IMR-90 (cell line): ENCODE measurements around the gene ATOSA. TPM values are rescaled to one million over a fixed set of nuclear protein-coding genes. Genes with fewer than 3 reads are reported as not detected.

Source experiments
- ATAC-seq: fragments of 200-7000 bp; cut with Tn5 transposase; 2 replicates; pipeline ENCODE4 v1.9.1; 2020; ENCODE audit warnings: low read depth, mild to moderate bottlenecking, moderate library complexity
- BruUV-seq: library from RNA; stranded (reverse); fragments of 400-500 nt; replicated peaks from 2 replicates; lab custom pipeline; 2021; lab: Mats Ljungman, UMichigan
- CTCF ChIA-PET: fragments of 300-600 bp; formaldehyde crosslinking; extraction: SDS; loops from one replicate; lab custom pipeline; 2021; ENCODE audit warnings: antibody characterized with exemption; lab: Yijun Ruan, JAX
- POLR2A ChIA-PET: fragments of 300-600 bp; sonication (Branson Sonifier 250); formaldehyde crosslinking; loops from one replicate; lab custom pipeline; 2022; ENCODE audit warnings: antibody characterized with exemption; ENCODE audit not compliant: unreplicated experiment; lab: Charles Lee
- DNase-seq: peaks from one replicate; pipeline ENCODE4 v3.0.0; 2013
- H2AFZ ChIP-seq: replicated peaks from 2 replicates; pipeline ENCODE3; 2013; ENCODE audit warnings: low read length, mild to moderate bottlenecking; ENCODE audit not compliant: poor library complexity
- H2AK5ac ChIP-seq: 2 replicates; pipeline ENCODE4 v1.6.1; 2013; ENCODE audit warnings: low read depth, low read length, inconsistent platforms
- H2AK9ac ChIP-seq: replicated peaks from 2 replicates; pipeline ENCODE3; 2013; ENCODE audit warnings: mild to moderate bottlenecking, low read depth, low read length, moderate library complexity; ENCODE audit not compliant: poor library complexity
- H2BK120ac ChIP-seq: 2 replicates; pipeline ENCODE4 v1.6.1; 2013; ENCODE audit warnings: low read depth, low read length, inconsistent platforms
- H2BK15ac ChIP-seq: 3 replicates; pipeline ENCODE4 v1.6.1; 2013; ENCODE audit warnings: low read depth, low read length, inconsistent platforms
- H2BK20ac ChIP-seq: 2 replicates; pipeline ENCODE4 v1.6.1; 2013; ENCODE audit warnings: low read depth, mild to moderate bottlenecking, inconsistent platforms, low read length, moderate library complexity
- H2BK5ac ChIP-seq: 2 replicates; pipeline ENCODE4 v1.6.1; 2013; ENCODE audit warnings: mild to moderate bottlenecking, low read depth, low read length, inconsistent platforms; ENCODE audit not compliant: poor library complexity, severe bottlenecking
- H3K14ac ChIP-seq: replicated peaks from 2 replicates; pipeline ENCODE4 v1.6.1; 2013; ENCODE audit warnings: low read depth, low read length, inconsistent platforms
- H3K18ac ChIP-seq: 2 replicates; pipeline ENCODE4 v1.6.1; 2013; ENCODE audit warnings: low read depth, low read length, control low read depth
- H3K23ac ChIP-seq: 2 replicates; pipeline ENCODE4 v1.6.1; 2013; ENCODE audit warnings: low read depth, low read length, inconsistent platforms
- H3K27ac ChIP-seq: 2 replicates; pipeline ENCODE4 v1.5.1; 2013; ENCODE audit warnings: mild to moderate bottlenecking, control low read depth, low read length; ENCODE audit not compliant: insufficient read depth
- H3K27me3 ChIP-seq: 2 replicates; pipeline ENCODE4 v1.6.1; 2013; ENCODE audit warnings: low read length; ENCODE audit not compliant: control insufficient read depth, insufficient read depth
- H3K36me3 ChIP-seq: 2 replicates; pipeline ENCODE4 v1.6.1; 2013; ENCODE audit warnings: low read length, mixed read lengths; ENCODE audit not compliant: control insufficient read depth, insufficient read depth
- H3K4ac ChIP-seq: 2 replicates; pipeline ENCODE4 v1.6.1; 2013; ENCODE audit warnings: low read depth, low read length, inconsistent platforms
- H3K4me1 ChIP-seq: 2 replicates; pipeline ENCODE4 v1.6.1; 2013; ENCODE audit warnings: low read length, mixed read lengths; ENCODE audit not compliant: control insufficient read depth, insufficient read depth
- H3K4me2 ChIP-seq: 2 replicates; pipeline ENCODE4 v1.6.1; 2013; ENCODE audit warnings: low read depth, mild to moderate bottlenecking, control low read depth, low read length, moderate library complexity
- H3K4me3 ChIP-seq: 2 replicates; pipeline ENCODE4 v1.5.1; 2013; ENCODE audit warnings: low read depth, mild to moderate bottlenecking, control low read depth, low read length, moderate library complexity; ENCODE audit not compliant: insufficient read depth
- H3K56ac ChIP-seq: 2 replicates; pipeline ENCODE4 v1.6.1; 2013; ENCODE audit warnings: low read length, inconsistent platforms; ENCODE audit not compliant: insufficient read depth; ENCODE audit errors: extremely low read depth
- H3K79me1 ChIP-seq, 2 experiments: 2 replicates each; pipeline ENCODE4 v1.6.1; 2013; ENCODE audit warnings: low read length in 2 of 2, inconsistent platforms in 1 of 2, low read depth in 1 of 2
- H3K9ac ChIP-seq: 2 replicates; pipeline ENCODE4 v1.6.1; 2013; ENCODE audit warnings: low read depth, low read length, control low read depth
- H3K9me1 ChIP-seq: 2 replicates; pipeline ENCODE4 v1.6.1; 2013; ENCODE audit warnings: low read length, inconsistent platforms; ENCODE audit not compliant: insufficient read depth
- H3K9me3 ChIP-seq: 2 replicates; pipeline ENCODE4 v1.6.1; 2013; ENCODE audit warnings: low read length; ENCODE audit not compliant: control insufficient read depth, insufficient read depth
- H4K20me1 ChIP-seq: 2 replicates; pipeline ENCODE4 v1.6.1; 2013; ENCODE audit warnings: low read length, inconsistent platforms; ENCODE audit not compliant: insufficient read depth
- H4K5ac ChIP-seq: 2 replicates; pipeline ENCODE4 v1.6.1; 2013; ENCODE audit warnings: mild to moderate bottlenecking, low read depth, low read length, control low read depth
- H4K8ac ChIP-seq, 2 experiments: 2 replicates each; pipeline ENCODE4 v1.6.1; 2013; ENCODE audit warnings: low read depth in 2 of 2, low read length in 2 of 2, control low read depth in 1 of 2, inconsistent platforms in 1 of 2
- H4K91ac ChIP-seq: 2 replicates; pipeline ENCODE4 v1.6.1; 2013; ENCODE audit warnings: low read depth, low read length, inconsistent platforms; ENCODE audit not compliant: insufficient read depth
- BHLHE40 ChIP-seq: fragments of 150-350 bp; IDR thresholded peaks from 2 replicates; pipeline ENCODE4 v1.6.1; 2016; ENCODE audit warnings: mild to moderate bottlenecking, low read depth, low read length
- SMC3 ChIP-seq: fragments of 150-350 bp; IDR thresholded peaks from 2 replicates; pipeline ENCODE4 v1.6.1; 2016; ENCODE audit warnings: low read depth, mild to moderate bottlenecking, antibody characterized with exemption, low read length, moderate library complexity
- WGBS, 2 experiments: methylation state at CpG; one replicate each; pipeline versions ENCODE4 v1.1.5 to v1.1.7; 2013; ENCODE audit warnings: missing lambda C conversion rate in 2 of 2; ENCODE audit not compliant: insufficient read length in 1 of 2; ENCODE audit errors: extremely low coverage in 2 of 2; 5-methylcytosine and 5-hydroxymethylcytosine counted together
- dilution Hi-C: fragments of 300-500 bp; cut with HindIII; formaldehyde crosslinking; loops from one replicate; pipeline ENCODE4 v1.14.3; 2018; ENCODE audit warnings: low sequenced_read_pairs; ENCODE audit not compliant: unreplicated experiment
- in situ Hi-C: fragments of 300-500 bp; cut with MboI; formaldehyde crosslinking; loops from 3 replicates; pipeline ENCODE4 v1.14.3; 2019; ENCODE audit warnings: low sequenced_read_pairs, inconsistent platforms, mixed read lengths
- intact Hi-C: fragments of 100-400 bp; cut with micrococcal nuclease; formaldehyde crosslinking; loops from 2 replicates; pipeline ENCODE4 v1.10.0; 2022
- polyA plus RNA-seq, 3 experiments: library from polyadenylated mRNA; depleted of rRNA; stranded (reverse); fragments of >200 nt; gene quantifications; 2 replicates each; pipeline ENCODE4 v1.2.3, GENCODE V29; 2012; ENCODE audit warnings: low replicate concordance in 1 of 3
- total RNA-seq: library from RNA; depleted of rRNA; stranded (reverse); fragments of >200 nt; gene quantifications from 2 replicates; pipeline ENCODE4 v1.2.3, GENCODE V29; 2012

Gene ATOSA
- total and polyA plus RNA-seq, 2 of the 4 experiments (the other 2 are of a cell fraction): 13.2 to 17.2 TPM

DNA sequence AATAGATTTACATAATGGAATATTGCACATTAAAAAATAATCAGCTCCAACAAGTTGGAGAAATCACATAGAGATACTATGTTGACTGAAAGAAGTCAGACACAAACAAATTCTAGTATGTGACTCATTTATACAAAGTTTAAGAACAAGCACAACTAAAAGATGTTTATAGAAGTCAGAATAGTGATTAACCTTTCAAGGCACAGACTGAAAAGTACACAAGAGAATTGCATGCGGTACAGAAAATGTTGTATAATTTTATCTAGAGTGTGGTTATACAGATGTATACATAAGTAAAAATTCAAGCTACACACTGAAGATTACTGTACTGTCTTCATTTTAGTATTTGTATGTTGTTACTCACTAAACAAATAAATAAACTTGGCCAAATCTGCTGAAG is 19.3 kb upstream of the ATOSA start:
- ATAC-seq: peak; percentile 75
- WGBS, 2 experiments: no CpG with 5 or more reads among the region's 1 CpG
- Histone ChIP-seq H2BK15ac (no peak overlapping the region), H4K5ac (no peak overlapping the region), H3K9ac (no peak overlapping the region), H3K56ac (no peak overlapping the region), H3K14ac (no peak overlapping the region), H2AFZ (no peak overlapping the region), H3K27ac (no peak overlapping the region), H4K20me1 (no peaks in the 10 kb centered on the region), H4K8ac (no peak overlapping the region), H3K27me3 (peaks cover 14% of the 10 kb centered on the region), H3K9me1 (no peaks in the 10 kb centered on the region), H3K18ac (no peak overlapping the region), H2BK5ac (no peak overlapping the region), H3K4me3 (no peak overlapping the region), H2AK5ac (no peak overlapping the region), H3K36me3 (no peaks in the 10 kb centered on the region), H3K23ac (no peak overlapping the region), H2AK9ac (no peak overlapping the region), H2BK120ac (no peak overlapping the region), H3K79me1 (no peaks in the 10 kb centered on the region), H3K9me3 (no peaks in the 10 kb centered on the region), H2BK20ac (no peak overlapping the region), H3K4me2 (no peak overlapping the region), H4K91ac (no peak overlapping the region), H3K4ac (no peak overlapping the region), H3K4me1 (peaks cover 1% of the 10 kb centered on the region; the same call in 1 of the 2 replicates)
- ChIA-PET POLR2A (no interaction called here), CTCF (no interaction called here)
- TF ChIP-seq SMC3 (no peak), BHLHE40 (no peak)
- dilution Hi-C loops (no loop called here), intact Hi-C loops (no loop called here), in situ Hi-C loops (no loop called here)
- BruUV-seq: no TSS peak
- peak; percentile 12 for DNase-seq
